IPS DF 6.9 (cell line): Measurements from ENCODE around the gene IPO13.

Experiments used
- DNase-seq: peaks from one replicate; pipeline ENCODE4 v3.0.0-alpha.2; 2013; ENCODE audit warnings: low read depth, low spot score
- H3K27ac ChIP-seq: one replicate; pipeline ENCODE4 v1.5.1; 2013; ENCODE audit warnings: low read length, control low read depth
- H3K27me3 ChIP-seq: 2 replicates; pipeline ENCODE4 v1.6.1; 2013; ENCODE audit warnings: mild to moderate bottlenecking, low read length; ENCODE audit not compliant: control insufficient read depth, insufficient read depth
- H3K36me3 ChIP-seq: 2 replicates; pipeline ENCODE4 v1.6.1; 2013; ENCODE audit warnings: low read length; ENCODE audit not compliant: control insufficient read depth, insufficient read depth
- H3K4me1 ChIP-seq: 2 replicates; pipeline ENCODE4 v1.6.1; 2013; ENCODE audit warnings: low read length; ENCODE audit not compliant: control insufficient read depth, insufficient read depth
- H3K4me3 ChIP-seq: 2 replicates; pipeline ENCODE4 v1.5.1; 2013; ENCODE audit warnings: mild to moderate bottlenecking, low read length
- H3K9me3 ChIP-seq: 2 replicates; pipeline ENCODE4 v1.6.1; 2013; ENCODE audit warnings: low read length, inconsistent platforms; ENCODE audit not compliant: control insufficient read depth, insufficient read depth
- WGBS: extraction: QIAGEN DNeasy Blood & Tissue Kit; methylation state at CpG from one replicate; pipeline ENCODE4 v1.1.7; 2013; ENCODE audit warnings: mixed read lengths, missing lambda C conversion rate; ENCODE audit not compliant: insufficient read length, insufficient coverage; 5-methylcytosine and 5-hydroxymethylcytosine counted together

IPO13 gene

DNA sequence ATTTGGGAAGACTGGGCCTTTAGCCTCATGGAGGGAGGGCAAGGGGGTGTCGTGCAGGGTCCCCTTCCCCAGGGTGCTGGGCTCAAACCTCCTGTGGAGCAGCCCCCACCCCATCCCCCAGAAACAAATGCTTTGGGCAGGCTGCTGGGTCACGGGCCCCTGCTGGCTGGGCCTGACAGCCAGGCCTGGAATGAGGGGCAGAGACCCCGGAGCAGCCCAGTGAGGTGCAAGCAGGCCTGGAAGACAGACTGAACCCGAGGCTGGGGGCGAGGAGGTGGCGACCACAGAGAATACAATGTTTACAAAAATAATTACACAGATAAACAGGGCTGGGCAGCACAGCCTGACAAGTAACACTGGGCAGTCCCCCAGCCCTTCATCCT is 50.0 kb downstream of the IPO13 start:
- Histone ChIP-seq H3K36me3 (peaks cover 2% of the 10 kb centered on the region; the same call in 1 of the 2 replicates), H3K9me3 (no peaks in the 10 kb centered on the region), H3K27me3 (no peaks in the 10 kb centered on the region), H3K4me1 (peaks cover 2% of the 10 kb centered on the region), H3K27ac (no peak overlapping the region), H3K4me3 (no peak overlapping the region)
- no peak for DNase-seq
- no CpG with 5 or more reads among the region's 6 CpGs for WGBS

DNA sequence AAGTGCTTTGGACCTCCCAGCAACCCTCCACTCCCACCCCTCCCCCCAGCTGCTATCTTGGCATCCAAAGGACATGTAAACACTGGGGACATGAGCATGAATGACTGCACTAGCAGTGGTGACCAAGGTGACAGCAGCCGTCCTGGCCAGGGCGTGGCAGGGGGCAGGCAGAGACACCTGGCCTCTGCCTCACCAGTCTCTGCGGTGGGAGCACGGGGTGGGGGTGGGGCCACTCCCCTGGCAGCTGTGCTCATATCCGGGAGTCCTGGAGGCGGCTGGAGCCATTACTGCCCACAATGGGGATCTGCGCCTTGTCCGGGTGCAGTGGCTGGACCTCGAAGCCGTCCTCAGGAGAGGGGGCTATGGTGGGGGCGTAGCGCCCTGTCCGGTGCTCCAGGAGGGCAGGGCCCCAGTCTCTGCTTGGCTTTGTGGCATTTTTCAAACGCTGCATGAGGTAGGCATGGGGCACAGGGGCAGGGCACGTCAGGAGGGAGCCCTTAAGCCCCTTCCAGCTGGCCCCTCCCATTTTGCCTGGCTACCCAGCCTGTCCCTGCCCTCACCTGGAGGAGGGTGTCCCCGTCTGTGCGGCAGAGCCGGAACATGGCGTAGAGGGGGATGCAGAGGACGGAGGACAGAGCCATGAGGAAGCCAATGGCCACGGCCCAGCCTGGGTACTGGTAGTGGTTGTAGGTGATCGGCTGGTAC is 50.7 kb downstream of the IPO13 start:
- H3K4me1 ChIP-seq = peaks cover 2% of the 10 kb centered on the region
- DNase-seq = no peak

DNA sequence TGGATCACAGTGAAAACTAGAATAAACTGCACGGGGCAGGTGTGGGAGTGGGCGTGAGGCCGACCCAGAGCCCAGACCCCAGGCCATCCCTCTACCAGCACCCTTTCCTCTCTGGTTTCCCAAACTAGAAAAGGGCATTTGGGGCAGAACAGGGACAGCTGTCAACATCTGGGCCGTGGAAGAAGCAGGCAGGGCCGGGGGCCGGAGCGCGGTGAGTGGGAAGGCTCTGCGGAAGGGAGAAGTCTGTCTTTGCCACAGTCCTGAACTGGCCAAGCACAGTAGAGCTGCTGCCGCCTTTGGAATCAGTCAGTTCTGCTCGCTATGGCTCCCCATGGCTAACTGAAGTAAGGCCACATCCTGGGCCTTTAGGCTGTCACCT is 51.2 kb downstream of the IPO13 start:
- Histone ChIP-seq H3K36me3 (peaks cover 2% of the 10 kb centered on the region; the same call in 1 of the 2 replicates), H3K9me3 (no peaks in the 10 kb centered on the region), H3K4me3 (no peak overlapping the region), H3K27me3 (no peaks in the 10 kb centered on the region), H3K4me1 (peaks cover 2% of the 10 kb centered on the region), H3K27ac (no peak overlapping the region)
- WGBS = no CpG with 5 or more reads among the region's 11 CpGs
- no peak for DNase-seq

More for the DNA sequence above, 50.7 kb downstream of the IPO13 start:
- Histone ChIP-seq H3K27me3 (no peaks in the 10 kb centered on the region), H3K27ac (no peak overlapping the region), H3K9me3 (no peaks in the 10 kb centered on the region), H3K36me3 (peaks cover 2% of the 10 kb centered on the region; the same call in 1 of the 2 replicates), H3K4me3 (no peak overlapping the region)
- no CpG with 5 or more reads among the region's 22 CpGs for WGBS

DNA sequence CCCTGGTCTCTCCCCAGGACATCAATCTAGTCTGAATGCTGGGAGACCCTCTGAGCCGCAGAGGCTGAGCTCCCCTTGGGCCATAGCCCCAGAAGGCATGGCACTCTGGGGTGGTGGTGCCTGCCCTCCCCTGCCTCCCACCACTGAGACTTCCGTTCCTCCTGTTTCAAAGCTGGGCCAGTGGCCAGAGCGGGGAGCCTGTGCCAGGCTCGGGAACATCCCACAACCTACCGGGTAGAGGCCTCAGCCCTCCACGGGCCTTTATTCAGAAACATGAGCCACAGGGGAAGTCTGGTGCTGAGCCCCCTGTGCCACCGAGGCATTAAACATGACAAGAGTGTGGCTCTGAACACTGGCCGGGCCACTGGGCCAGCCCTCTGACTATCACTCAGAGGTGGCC is 52.7 kb downstream of the IPO13 start:
- Histone ChIP-seq H3K36me3 (peaks cover 2% of the 10 kb centered on the region; the same call in 1 of the 2 replicates), H3K27ac (no peak overlapping the region), H3K27me3 (no peaks in the 10 kb centered on the region), H3K4me3 (no peak overlapping the region), H3K9me3 (no peaks in the 10 kb centered on the region), H3K4me1 (peaks cover 2% of the 10 kb centered on the region)
- no peak for DNase-seq
- no CpG with 5 or more reads among the region's 8 CpGs for whole genome bisulfite sequencing

DNA sequence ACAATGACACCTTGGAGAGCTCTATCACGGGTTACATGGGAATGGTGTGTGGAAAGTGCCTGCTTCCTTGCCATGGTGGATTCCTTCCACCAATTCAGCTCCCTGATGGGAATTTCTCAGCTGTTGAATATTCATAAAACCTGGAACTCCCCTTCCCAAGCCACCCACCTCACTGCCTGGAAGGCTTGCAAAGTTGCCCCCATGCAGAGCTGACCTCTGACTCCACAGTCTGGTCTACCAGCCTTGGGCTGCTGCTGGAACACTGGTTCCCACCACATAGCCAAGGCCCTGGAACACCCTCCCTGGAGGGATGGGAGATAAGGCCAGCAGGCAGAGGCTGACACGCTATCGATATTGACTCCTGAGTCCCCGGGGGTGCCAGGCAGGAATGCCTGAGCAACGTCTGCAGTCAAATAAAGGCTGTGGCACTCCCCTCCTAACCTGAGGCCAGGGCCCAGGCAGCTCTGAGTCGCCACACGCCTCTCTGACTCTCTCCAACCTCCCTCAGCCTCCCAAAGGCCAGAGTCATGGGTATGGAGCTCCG is 53.4 kb downstream of the IPO13 start:
- no peak for DNase-seq
- no peak overlapping the region for H3K27ac ChIP-seq
- H3K9me3 ChIP-seq = no peaks in the 10 kb centered on the region
- H3K4me3 ChIP-seq = no peak overlapping the region
- H3K4me1 ChIP-seq = no peaks in the 10 kb centered on the region; the same call in none of the 2 replicates
- no CpG with 5 or more reads among the region's 8 CpGs for WGBS
- peaks cover 2% of the 10 kb centered on the region; the same call in 1 of the 2 replicates for H3K36me3 ChIP-seq
- H3K27me3 ChIP-seq = no peaks in the 10 kb centered on the region

DNA sequence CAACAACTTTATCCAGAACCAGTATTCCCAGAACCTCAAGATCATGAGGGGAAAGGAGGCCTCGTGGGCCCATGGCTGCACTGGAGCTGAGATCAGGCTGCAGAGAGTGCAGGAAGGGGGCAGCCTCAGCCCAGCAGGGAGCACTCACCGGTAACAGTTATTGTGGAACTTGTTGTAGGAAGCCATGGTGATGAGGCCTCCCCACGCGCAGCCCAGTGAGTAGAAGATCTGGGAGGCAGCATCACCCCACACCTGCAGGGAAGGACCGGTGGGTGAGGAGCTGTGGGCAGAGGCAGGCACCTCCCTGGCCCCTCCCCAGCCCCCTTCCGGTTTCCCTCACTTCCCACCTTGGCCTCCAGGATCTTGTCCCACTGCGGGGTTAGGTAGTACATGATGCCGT is 55.4 kb downstream of the IPO13 start:
- Histone ChIP-seq H3K4me1 (no peaks in the 10 kb centered on the region; the same call in none of the 2 replicates), H3K27me3 (no peaks in the 10 kb centered on the region), H3K9me3 (no peaks in the 10 kb centered on the region), H3K4me3 (no peak overlapping the region), H3K36me3 (peaks cover 2% of the 10 kb centered on the region; the same call in 1 of the 2 replicates), H3K27ac (no peak overlapping the region)
- WGBS = no CpG with 5 or more reads among the region's 8 CpGs
- DNase-seq = no peak

DNA sequence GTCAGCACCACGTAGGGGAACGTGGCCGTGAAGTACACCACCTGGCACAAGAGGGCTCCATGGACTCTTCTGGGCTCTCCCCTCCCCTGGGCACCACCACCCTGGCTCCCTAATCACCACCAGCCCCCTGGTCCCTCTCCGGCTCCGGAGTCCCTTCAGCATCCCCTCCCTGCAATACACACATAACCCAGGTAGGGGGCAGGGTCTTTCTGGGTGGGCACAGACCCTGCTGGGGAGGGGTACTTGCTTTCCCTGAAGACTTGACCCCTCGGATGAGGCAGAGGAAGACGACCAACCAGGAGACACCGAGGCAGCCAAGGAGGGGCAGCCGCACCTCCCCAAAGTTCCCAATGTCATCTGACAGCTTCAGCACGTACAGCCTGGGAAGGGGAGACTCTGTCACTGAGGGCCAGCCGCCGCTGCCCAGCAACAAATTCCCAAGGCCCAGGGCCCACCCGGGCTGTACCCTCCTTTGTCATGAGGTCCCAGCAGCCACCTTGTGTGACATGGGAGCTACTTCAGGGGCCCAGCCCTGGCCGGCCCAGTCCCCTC is 55.9 kb downstream of the IPO13 start:
- H3K27me3 ChIP-seq = no peaks in the 10 kb centered on the region
- no peak overlapping the region for H3K27ac ChIP-seq
- WGBS = no CpG with 5 or more reads among the region's 14 CpGs
- H3K9me3 ChIP-seq = no peaks in the 10 kb centered on the region
- H3K4me1 ChIP-seq = no peaks in the 10 kb centered on the region
- H3K36me3 ChIP-seq = peaks cover 2% of the 10 kb centered on the region; the same call in 1 of the 2 replicates
- no peak for DNase-seq
- H3K4me3 ChIP-seq = no peak overlapping the region

DNA sequence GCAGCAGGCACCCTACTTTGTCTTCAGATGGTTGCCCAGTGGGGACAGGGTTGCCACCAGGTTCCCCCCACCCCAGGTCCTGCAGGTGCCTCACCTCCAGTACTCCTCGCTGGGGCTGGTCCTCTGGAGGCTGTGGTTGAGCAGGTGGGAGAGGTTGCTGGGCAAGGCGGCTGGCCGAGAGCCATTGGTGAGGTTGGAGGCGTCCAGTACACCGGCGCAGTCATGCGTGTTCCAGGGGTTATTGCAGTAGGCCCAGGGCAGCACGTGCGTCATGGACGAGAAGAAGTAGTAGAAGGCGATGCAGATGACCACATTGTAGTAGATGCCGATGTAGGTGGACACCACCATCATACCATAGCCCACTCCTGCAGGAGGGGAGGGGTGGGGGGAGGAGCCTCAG is 61.5 kb downstream of the IPO13 start:
- Histone ChIP-seq H3K27me3 (no peaks in the 10 kb centered on the region), H3K36me3 (no peaks in the 10 kb centered on the region), H3K4me3 (no peak overlapping the region), H3K9me3 (no peaks in the 10 kb centered on the region), H3K4me1 (0 out of 2 replicates have a peak, but pooled peaks cover 1% of the 10 kb centered on the region), H3K27ac (no peak overlapping the region)
- no peak for DNase-seq
- WGBS = no CpG with 5 or more reads among the region's 12 CpGs

DNA sequence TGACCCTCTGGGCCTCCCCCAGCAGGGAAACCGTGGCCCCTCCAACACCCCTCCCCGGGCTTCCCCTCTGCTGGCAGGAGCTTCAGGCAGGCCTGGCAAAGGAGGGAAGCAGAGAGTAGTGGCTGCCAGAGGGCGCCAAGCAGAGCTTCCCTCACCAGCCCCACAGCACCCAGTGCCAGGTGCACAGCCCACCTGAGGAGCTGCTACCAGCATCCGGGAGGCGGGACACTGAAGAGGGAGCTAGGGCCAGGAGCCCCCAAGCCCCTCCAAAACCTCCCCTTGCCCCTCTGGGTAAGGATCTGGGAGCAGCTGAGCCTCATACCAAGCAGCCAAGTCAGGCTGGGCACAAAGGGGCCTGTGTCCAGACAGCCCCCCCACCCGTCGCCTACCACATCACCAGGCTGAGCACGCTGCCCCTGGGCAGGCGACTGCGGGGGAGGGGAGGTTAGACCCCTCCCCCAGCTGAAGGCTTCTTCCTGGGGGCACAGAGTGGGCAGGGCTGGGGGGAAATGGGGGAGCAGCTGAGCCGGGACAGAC is 64.3 kb downstream of the IPO13 start:
- no peak overlapping the region for H3K27ac ChIP-seq
- WGBS = no CpG with 5 or more reads among the region's 11 CpGs
- no peaks in the 10 kb centered on the region for H3K27me3 ChIP-seq
- 0 out of 2 replicates have a peak, but pooled peaks cover 1% of the 10 kb centered on the region for H3K4me1 ChIP-seq
- H3K9me3 ChIP-seq = no peaks in the 10 kb centered on the region
- H3K36me3 ChIP-seq = no peaks in the 10 kb centered on the region
- no peak overlapping the region for H3K4me3 ChIP-seq
- no peak for DNase-seq

DNA sequence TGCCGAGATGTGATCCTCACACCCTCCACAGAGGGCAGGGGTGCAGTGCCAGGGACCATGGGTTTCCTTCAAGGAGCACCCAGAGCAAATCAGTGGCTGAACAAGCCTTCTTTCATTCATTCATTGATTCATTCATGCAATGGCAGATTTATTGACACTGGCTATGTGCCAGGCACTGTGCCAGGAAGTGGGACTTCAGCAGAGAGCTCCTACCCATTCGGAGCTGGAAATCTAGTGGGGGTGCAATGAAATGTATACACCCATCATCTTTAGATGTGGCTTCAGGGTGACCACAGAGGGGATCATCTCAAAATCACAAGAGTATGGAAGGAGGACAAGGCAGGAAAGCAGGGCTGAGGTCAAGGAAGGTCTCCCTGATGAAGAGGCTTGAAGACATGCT is 65.7 kb downstream of the IPO13 start:
- Histone ChIP-seq H3K27me3 (no peaks in the 10 kb centered on the region), H3K4me1 (0 out of 2 replicates have a peak, but pooled peaks cover 1% of the 10 kb centered on the region), H3K9me3 (no peaks in the 10 kb centered on the region), H3K36me3 (no peaks in the 10 kb centered on the region), H3K27ac (no peak overlapping the region), H3K4me3 (no peak overlapping the region)
- no CpG with 5 or more reads among the region's 2 CpGs for WGBS
- DNase-seq = no peak
